Hepatocyte (in vitro differentiated cells): Measurements from ENCODE around the gene C4orf17. TPM values are rescaled to one million over a fixed set of nuclear protein-coding genes. Genes with fewer than 3 reads are reported as not detected.

ENCODE experiments used
- DNase-seq: peaks from one replicate; pipeline ENCODE4 v3.0.0-alpha.2; 2016; ENCODE audit warnings: low spot score
- H2AFZ ChIP-seq: fragments of 200-600 bp; sonication (generic); 2 replicates; pipeline ENCODE4 v1.6.0; 2016; ENCODE audit warnings: antibody characterized with exemption, mild to moderate bottlenecking
- H3K27ac ChIP-seq: fragments of 200-600 bp; sonication (generic); 2 replicates; pipeline ENCODE4 v1.5.1; 2016; ENCODE audit warnings: mild to moderate bottlenecking
- H3K27me3 ChIP-seq: fragments of 200-600 bp; sonication (generic); 2 replicates; pipeline ENCODE4 v1.6.1; 2016
- H3K36me3 ChIP-seq: fragments of 200-600 bp; sonication (generic); replicated peaks from 2 replicates; pipeline ENCODE4 v1.5.1; 2016; ENCODE audit warnings: low read depth; ENCODE audit not compliant: insufficient read depth
- H3K4me1 ChIP-seq: fragments of 200-600 bp; sonication (generic); 2 replicates; pipeline ENCODE4 v1.5.1; 2016; ENCODE audit warnings: mild to moderate bottlenecking, moderate library complexity; ENCODE audit not compliant: insufficient read depth
- H3K4me2 ChIP-seq: fragments of 200-600 bp; sonication (generic); 2 replicates; pipeline ENCODE4 v1.6.0; 2016
- H3K4me3 ChIP-seq: fragments of 200-600 bp; sonication (generic); 2 replicates; pipeline ENCODE4 v1.5.1; 2016; ENCODE audit warnings: mild to moderate bottlenecking
- H3K79me2 ChIP-seq: fragments of 200-600 bp; sonication (generic); 2 replicates; pipeline ENCODE4 v1.6.0; 2017; ENCODE audit warnings: mild to moderate bottlenecking
- H3K9me2 ChIP-seq: fragments of 200-600 bp; sonication (generic); replicated peaks from 2 replicates; pipeline ENCODE4 v1.6.0; 2017; ENCODE audit warnings: mild to moderate bottlenecking; ENCODE audit not compliant: insufficient read depth
- H3K9me3 ChIP-seq: fragments of 200-600 bp; sonication (generic); 2 replicates; pipeline ENCODE4 v1.5.1; 2016; ENCODE audit warnings: low read depth, mild to moderate bottlenecking
- H4K20me1 ChIP-seq: fragments of 200-600 bp; sonication (generic); 2 replicates; pipeline ENCODE4 v1.6.0; 2016; ENCODE audit warnings: mild to moderate bottlenecking; ENCODE audit not compliant: insufficient read depth, poor library complexity, severe bottlenecking
- EZH2 ChIP-seq: fragments of 200-600 bp; sonication (generic); IDR thresholded peaks from 2 replicates; pipeline ENCODE4 v1.6.1; 2016; ENCODE audit warnings: antibody characterized with exemption, mild to moderate bottlenecking, borderline replicate concordance
- EZH2phosphoT487 ChIP-seq: fragments of 200-600 bp; sonication (generic); IDR thresholded peaks from one replicate; pipeline ENCODE4 v1.6.1; 2018; ENCODE audit warnings: antibody characterized with exemption, mild to moderate bottlenecking, low read depth, moderate library complexity; ENCODE audit not compliant: unreplicated experiment, severe bottlenecking
- WGBS: methylation state at CpG from one replicate; pipeline ENCODE4 v1.1.6; 2016; ENCODE audit warnings: low lambda C conversion rate; ENCODE audit errors: missing lambda C conversion rate; 5-methylcytosine and 5-hydroxymethylcytosine counted together
- polyA plus RNA-seq: library from polyadenylated mRNA; unstranded; fragments of >200 nt; fragmentation: Nextera tagmentation; extraction: Ambion mirVana; gene quantifications from 2 replicates; pipeline ENCODE4 v1.2.1, GENCODE V29; 2016
- total RNA-seq: library from RNA; depleted of rRNA; stranded (reverse); fragments of >200 nt; gene quantifications from 2 replicates; pipeline ENCODE4 v1.2.3, GENCODE V29; 2014
- TF ChIP-seq, protein P1 (sequence below): fragments of 200-600 bp; sonication (generic); IDR thresholded peaks from 2 replicates; pipeline ENCODE4 v1.5.1; 2016; ENCODE audit warnings: antibody characterized with exemption, mild to moderate bottlenecking; ENCODE audit not compliant: poor library complexity

C4orf17 gene
- total and polyA plus RNA-seq, 2 experiments from 2014 or later: not detected

DNA sequence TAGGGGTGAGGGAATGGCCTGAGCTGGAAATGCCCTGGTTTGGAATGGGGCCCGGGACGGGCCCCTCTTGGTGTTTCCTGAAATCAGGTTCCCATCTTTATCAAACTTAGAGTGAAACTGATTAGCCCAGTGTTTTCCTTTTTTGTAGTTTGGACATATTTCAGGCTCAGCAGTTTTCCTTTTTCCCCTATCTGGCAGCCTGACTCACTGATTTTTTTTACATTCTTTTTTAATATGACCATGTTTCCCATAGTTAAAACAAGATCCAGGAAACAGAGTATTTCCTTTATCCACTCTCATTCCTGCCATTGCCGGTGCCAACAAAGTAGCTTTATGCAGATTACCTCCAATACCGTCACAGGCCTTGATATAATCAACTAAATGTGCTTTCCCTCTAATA is 20.5 kb upstream of the C4orf17 start:
- TF ChIP-seq, protein P1, sequence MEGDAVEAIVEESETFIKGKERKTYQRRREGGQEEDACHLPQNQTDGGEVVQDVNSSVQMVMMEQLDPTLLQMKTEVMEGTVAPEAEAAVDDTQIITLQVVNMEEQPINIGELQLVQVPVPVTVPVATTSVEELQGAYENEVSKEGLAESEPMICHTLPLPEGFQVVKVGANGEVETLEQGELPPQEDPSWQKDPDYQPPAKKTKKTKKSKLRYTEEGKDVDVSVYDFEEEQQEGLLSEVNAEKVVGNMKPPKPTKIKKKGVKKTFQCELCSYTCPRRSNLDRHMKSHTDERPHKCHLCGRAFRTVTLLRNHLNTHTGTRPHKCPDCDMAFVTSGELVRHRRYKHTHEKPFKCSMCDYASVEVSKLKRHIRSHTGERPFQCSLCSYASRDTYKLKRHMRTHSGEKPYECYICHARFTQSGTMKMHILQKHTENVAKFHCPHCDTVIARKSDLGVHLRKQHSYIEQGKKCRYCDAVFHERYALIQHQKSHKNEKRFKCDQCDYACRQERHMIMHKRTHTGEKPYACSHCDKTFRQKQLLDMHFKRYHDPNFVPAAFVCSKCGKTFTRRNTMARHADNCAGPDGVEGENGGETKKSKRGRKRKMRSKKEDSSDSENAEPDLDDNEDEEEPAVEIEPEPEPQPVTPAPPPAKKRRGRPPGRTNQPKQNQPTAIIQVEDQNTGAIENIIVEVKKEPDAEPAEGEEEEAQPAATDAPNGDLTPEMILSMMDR: no peak
- TF ChIP-seq EZH2phosphoT487: no peak
- TF ChIP-seq EZH2: no peak
- H2AFZ ChIP-seq: no peak overlapping the region
- H3K4me2 ChIP-seq: no peak overlapping the region
- H3K36me3 ChIP-seq: no peaks in the 10 kb centered on the region
- H3K79me2 ChIP-seq: no peaks in the 10 kb centered on the region
- no peaks in the 10 kb centered on the region for H3K9me3 ChIP-seq
- H3K4me1 ChIP-seq: no peaks in the 10 kb centered on the region
- H3K4me3 ChIP-seq: no peak overlapping the region
- no peak overlapping the region for H3K27ac ChIP-seq
- H3K27me3 ChIP-seq: no peaks in the 10 kb centered on the region
- WGBS: 72% methylated on average over 4 of the region's 4 CpGs
- H4K20me1 ChIP-seq: no peaks in the 10 kb centered on the region
- no peak for DNase-seq
- no peaks in the 10 kb centered on the region for H3K9me2 ChIP-seq

DNA sequence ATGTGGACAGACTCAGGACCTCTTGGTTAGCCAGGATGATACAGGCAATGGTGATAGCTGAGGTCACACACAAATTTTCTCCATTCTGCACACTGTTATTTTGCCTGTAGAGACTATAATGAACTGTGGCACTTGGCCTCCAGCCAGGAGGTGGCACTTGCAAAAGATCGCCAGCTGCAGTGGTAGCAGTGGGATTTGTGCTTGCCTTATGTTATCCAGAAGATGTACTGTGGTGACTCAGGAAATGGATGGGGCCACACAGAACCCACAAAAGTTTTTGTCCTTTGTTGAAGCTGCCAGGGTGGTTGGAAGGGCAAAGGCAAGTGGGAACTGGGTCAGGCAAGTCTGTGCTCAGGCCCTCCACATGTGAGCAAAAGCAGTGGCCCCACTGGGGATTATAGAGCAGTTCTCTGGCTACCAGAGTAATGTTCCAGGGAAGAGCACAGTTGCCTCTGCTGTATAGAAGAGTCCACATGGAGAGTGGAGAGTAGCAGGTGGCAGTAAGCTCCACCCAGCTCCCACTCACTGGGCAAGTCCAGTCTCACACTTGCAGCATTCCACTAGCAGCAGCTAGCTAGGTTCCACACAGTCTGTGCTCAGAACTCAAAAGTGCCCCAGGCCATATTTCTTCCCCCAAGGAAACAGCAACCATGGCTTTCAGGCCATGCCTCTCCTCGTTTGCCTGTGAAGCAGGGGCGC is 5.9 kb upstream of the C4orf17 start:
- Histone ChIP-seq H3K4me1 (no peaks in the 10 kb centered on the region), H3K36me3 (no peaks in the 10 kb centered on the region), H4K20me1 (no peaks in the 10 kb centered on the region), H3K4me2 (no peak overlapping the region), H3K27me3 (no peaks in the 10 kb centered on the region), H3K9me3 (no peaks in the 10 kb centered on the region), H3K27ac (no peak overlapping the region), H3K4me3 (no peak overlapping the region), H3K9me2 (no peaks in the 10 kb centered on the region), H2AFZ (no peak overlapping the region), H3K79me2 (no peaks in the 10 kb centered on the region)
- 84% methylated on average over 3 of the region's 3 CpGs for WGBS
- DNase-seq: no peak
- TF ChIP-seq EZH2: no peak
- TF ChIP-seq, protein P1: no peak

DNA sequence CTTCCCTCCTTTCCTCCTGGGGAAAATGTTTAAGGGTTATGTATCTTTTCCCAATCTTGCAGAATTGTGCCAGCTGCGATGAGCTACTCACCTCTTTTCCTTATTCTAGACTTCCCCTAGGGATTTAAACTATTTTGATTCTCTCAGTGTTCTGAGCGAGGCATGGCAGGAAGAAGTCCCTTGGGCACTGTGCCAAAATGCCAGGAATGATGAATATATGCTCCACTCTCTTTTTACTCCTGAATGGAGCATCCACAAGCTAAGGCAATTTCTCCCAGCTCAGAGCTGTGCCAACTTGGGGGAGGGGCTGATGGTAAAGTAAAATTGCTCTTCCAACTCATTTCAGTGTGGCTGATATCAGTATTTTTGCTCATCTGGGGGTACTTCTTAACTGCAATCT is 4.0 kb upstream of the C4orf17 start:
- Histone ChIP-seq H3K27ac (no peak overlapping the region), H2AFZ (no peak overlapping the region), H3K4me1 (no peaks in the 10 kb centered on the region), H3K9me2 (no peaks in the 10 kb centered on the region), H3K9me3 (no peaks in the 10 kb centered on the region), H4K20me1 (no peaks in the 10 kb centered on the region), H3K4me2 (no peak overlapping the region), H3K36me3 (no peaks in the 10 kb centered on the region), H3K27me3 (no peaks in the 10 kb centered on the region), H3K4me3 (no peak overlapping the region), H3K79me2 (no peaks in the 10 kb centered on the region)
- 66% methylated on average over 2 of the region's 2 CpGs for WGBS
- TF ChIP-seq EZH2phosphoT487 (no peak), EZH2 (no peak)
- TF ChIP-seq, protein P1: no peak
- DNase-seq: peak; percentile 8
